OCI-LY1 (cell line): ENCODE results near the gene MRPL10.

Experiments used
- EZH2 ChIP-seq: fragments of 200-600 bp; sonication (generic), shearing (Covaris generic); IDR thresholded peaks from 2 replicates; pipeline ENCODE4 v1.8.0; 2017; ENCODE audit warnings: borderline replicate concordance, mixed run types, mild to moderate bottlenecking, antibody characterized with exemption, low read length, moderate library complexity, mixed read lengths
- TF ChIP-seq, protein P1 (sequence below): fragments of 200-600 bp; sonication (generic), shearing (Covaris generic); IDR thresholded peaks from 2 replicates; pipeline ENCODE4 v1.5.1; 2017; ENCODE audit warnings: mild to moderate bottlenecking, antibody characterized with exemption, low read length, moderate library complexity, mixed read lengths

GRCh38 chr17:47851764-47852112, 20.4 kb upstream of the MRPL10 start:
- TF ChIP-seq, protein P1, sequence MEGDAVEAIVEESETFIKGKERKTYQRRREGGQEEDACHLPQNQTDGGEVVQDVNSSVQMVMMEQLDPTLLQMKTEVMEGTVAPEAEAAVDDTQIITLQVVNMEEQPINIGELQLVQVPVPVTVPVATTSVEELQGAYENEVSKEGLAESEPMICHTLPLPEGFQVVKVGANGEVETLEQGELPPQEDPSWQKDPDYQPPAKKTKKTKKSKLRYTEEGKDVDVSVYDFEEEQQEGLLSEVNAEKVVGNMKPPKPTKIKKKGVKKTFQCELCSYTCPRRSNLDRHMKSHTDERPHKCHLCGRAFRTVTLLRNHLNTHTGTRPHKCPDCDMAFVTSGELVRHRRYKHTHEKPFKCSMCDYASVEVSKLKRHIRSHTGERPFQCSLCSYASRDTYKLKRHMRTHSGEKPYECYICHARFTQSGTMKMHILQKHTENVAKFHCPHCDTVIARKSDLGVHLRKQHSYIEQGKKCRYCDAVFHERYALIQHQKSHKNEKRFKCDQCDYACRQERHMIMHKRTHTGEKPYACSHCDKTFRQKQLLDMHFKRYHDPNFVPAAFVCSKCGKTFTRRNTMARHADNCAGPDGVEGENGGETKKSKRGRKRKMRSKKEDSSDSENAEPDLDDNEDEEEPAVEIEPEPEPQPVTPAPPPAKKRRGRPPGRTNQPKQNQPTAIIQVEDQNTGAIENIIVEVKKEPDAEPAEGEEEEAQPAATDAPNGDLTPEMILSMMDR, result no peak
- no peak for TF ChIP-seq EZH2
